Measurements from ENCODE around the gene SLC43A1.

The SLC43A1 gene

DNA sequence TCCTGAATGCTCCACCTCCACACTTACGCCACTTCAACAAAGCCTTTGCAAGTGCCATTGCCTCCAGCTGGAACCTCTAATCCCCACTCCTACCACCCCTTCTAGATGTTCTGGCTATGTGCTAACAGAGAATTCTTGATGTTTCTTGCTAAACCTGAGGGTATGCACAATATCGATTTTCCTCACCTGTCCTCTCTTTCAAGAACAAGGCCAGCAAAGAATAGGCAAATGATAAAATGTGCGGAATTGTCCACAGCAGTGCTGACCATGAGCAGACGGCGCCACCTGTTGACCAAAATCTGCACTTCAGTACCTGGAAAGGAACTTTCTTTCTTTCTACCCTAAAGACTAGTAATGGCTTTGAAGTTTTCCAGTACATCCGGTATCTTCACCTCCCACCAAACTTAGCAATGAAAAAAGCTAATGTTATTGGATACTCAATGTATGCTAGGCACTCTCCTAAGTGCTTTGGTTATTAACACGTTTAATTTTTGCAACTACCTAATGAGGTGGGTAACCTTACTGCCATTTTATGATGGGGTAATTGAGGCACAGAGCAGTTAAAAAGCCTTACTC lies 11.6 kb upstream of the SLC43A1 start:
- peak; percentile 50 for DNase-seq (ENCODE audit: low read depth)

DNA sequence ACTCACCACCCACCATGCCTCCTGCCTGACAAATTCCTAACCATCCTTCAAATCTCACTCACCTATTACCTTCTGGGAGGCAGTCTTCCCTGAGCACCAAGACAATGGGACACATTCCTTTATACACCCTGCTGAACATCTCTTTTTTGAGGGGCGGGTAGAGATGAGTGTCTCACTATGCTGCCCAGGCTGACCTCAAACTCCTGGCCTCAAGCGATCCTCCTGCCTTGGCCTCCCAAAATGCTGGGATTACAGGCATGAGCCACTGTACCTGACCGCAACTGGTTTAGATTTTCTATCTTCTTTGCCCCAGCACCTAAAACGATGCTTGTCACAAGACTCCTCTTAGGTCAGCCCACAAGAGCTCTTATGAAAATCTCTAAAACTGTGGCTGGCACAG lies 7.9 kb upstream of the SLC43A1 start:
- no peak for DNase-seq (ENCODE audit: low read depth)

DNA sequence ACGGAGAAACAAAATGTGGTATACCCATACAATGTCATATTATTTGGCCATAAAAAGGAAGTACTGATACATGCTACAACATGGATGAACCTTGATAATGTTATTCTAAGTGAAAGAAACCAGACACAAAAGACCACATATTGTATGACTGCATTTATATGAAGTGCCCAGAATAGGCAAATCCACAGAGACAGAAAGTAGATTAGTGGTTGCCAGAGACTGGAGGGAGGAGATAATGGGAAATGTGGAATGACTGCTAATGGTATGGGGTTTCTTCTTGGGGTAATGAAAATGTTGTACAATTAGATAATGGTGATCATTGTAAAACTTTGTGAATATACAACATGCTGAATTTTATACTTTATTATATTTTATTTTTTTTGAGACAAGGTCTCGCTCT lies 5.6 kb upstream of the SLC43A1 start:
- DNase-seq (ENCODE audit: low read depth), result no peak

DNA sequence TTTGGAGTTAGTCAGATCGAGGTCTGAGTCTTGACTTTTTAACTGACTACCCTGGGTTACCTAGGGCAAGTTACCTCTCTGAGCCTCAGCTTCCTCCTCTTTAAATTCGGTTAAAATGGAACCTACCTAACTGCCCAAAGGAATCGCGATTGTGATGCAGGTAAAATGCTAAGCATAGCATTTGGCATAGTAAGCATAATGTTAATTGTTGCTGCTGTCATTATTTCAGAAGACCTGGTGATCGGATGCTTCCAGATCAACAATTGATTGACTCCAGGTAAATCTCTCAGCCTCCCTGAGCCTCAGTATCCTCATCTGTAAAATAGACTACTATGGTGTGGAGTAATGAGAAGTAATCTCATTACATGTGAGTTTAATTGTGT lies 550 bp upstream of the SLC43A1 start:
- DNase-seq (ENCODE audit: low read depth), result no peak

DNA sequence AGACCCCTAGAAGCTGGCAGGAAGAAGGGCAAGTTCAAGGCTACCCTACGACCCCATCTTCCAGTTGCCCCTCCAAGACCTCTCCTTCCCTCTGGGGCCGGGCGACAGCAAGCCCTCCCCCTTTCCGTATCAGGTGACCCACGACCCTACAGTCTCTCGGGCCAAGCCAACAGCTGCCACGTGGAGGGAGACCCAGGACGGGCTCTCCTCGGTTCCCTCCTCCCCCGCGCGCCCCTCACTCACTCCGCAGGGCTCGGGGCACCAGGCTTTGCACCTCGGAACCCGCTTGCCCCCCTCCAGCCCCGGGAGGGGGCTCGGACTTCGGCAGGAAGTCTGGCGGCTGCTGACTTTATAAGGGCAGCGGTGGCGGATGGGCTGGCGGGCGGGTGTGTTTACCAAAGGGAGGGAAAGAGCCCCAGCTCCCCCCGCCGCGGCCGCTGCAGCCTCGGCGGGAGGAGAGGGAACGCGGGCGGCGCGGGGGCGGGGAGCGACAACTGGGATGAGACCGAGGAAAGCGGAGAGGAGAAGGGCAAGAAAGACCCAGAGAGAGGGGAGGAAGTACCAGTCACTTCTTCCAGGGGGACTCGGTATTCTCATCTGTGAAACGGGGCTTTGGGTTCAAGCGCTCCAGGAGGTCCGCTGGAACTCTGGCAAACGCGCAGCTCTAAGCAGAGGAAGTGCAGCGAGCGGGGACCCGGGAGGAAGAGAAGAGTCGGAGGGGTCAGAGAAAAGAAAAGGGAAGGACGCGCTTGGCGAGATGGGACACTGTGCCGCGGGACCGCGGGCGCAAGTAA lies 767 bp downstream of the SLC43A1 start:
- DNase-seq (ENCODE audit: low read depth), result peak; percentile 37

DNA sequence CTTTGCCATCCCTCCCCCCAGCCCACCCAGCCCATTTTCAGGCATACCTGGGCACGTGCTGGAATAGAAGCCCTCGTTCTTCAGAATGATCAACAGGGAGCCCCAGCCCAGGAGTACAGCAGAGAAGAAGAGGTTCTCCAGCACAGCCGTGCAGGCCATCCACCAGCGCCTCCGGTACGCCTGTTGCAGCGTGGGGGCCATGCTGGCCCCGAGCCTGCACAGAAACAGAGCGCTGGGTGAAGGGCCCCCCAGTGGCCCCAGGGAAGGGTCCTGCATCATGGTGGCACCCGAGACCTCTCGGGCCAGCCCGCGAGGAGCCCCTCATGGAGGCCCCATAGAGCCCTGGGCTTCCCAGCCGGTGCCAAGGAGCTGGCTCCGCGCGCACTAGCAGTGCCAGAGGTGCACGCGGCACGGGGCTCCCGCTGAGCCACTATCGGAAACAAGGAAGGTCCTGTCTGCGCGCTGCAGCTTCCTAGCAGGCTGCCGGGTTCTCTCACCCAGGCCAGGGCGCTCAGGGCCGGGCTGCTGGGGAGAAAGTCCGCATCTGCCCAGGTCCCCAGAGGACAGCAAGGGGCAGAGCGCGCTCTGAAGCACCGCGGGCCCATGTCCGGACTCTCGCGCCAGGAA lies 1.5 kb downstream of the SLC43A1 start:
- peak; percentile 11 for DNase-seq (ENCODE audit: low read depth)

DNA sequence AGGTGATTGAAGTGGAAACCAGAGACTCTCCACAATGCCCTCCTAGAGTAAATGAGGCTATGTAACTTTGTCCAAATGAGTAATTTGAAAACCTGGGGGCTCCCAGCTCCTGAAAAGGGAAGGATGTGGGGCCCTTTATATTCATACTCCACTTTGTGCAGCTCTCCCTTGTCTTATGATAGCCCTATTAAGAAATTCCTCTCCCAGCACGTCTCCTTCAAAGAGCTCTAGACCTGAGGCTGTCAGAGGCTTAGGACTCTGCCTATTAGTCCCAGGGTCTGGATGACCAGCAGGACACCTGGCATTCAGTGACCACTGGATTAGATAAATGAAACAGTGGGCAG lies 2.1 kb downstream of the SLC43A1 start:
- DNase-seq (ENCODE audit: low read depth), result no peak

DNA sequence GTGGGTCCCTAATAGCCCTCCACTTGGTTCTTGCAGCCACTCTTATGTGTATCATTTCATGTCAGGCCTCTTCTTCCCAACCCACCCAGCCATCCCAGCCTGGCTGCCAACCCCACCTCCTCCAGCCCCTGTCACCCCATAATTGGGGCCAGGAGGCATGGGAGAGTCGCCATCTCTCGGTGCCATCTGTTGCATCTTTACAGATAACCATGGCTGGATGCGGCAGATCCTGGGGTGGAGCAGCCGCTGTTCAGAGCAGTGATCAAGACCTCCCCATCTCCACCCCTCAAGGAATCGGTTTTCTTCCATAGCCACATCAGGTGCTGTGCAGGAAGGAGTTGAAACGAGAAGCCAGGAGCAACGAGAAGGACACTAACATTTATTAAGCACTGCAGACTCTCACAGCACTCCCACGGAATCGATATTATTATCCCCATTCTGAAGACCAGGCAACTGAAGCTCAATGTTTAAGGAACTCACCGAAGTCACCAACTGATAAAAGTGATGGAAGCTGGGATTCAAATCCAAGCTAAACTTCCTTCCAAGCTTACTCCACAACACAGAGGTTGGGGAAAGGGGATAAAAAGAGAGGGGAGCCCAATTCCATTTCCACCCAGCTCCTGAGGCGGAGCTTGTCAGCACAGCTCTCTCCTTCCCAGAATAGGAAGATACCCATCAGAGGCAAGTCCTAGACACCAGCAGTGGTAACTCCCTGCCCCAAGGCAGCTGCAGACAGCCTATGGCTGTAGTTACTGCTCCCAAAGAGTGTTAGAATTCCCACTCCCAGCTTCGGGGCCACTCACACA lies 2.7 kb downstream of the SLC43A1 start:
- DNase-seq (ENCODE audit: low read depth), result no peak

DNA sequence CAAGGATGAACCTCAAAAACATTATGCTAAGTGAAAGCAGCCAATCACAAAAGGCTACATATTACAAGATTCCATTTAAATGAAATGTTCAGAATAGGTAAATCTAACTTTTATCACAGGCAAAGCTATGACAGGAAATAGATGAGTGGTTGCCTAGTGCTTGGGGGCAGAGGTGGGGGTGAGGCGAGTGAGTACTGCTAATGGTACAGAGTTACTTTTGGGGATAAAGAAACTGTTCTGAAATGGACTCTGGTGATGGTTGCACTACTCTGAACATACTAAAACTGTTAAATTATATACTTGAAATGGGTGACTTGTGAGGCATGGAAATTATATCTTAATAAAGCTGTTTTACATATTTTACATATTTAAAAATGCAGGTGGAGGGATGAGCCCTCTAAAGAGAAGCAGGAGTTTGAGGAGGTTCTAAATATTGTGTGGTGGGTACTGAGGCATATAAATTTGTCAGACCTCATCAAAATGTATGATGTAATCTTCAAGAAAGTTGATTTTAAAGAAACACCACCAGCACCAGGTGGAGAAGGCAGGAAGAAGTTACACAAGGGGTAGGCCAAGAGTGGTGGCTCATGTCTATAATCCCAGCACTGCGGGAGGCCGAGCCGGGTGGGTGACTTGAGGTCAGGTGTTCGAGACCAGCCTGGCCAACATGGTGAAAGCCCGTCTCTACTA lies 3.6 kb downstream of the SLC43A1 start:
- no peak for DNase-seq (ENCODE audit: low read depth)

DNA sequence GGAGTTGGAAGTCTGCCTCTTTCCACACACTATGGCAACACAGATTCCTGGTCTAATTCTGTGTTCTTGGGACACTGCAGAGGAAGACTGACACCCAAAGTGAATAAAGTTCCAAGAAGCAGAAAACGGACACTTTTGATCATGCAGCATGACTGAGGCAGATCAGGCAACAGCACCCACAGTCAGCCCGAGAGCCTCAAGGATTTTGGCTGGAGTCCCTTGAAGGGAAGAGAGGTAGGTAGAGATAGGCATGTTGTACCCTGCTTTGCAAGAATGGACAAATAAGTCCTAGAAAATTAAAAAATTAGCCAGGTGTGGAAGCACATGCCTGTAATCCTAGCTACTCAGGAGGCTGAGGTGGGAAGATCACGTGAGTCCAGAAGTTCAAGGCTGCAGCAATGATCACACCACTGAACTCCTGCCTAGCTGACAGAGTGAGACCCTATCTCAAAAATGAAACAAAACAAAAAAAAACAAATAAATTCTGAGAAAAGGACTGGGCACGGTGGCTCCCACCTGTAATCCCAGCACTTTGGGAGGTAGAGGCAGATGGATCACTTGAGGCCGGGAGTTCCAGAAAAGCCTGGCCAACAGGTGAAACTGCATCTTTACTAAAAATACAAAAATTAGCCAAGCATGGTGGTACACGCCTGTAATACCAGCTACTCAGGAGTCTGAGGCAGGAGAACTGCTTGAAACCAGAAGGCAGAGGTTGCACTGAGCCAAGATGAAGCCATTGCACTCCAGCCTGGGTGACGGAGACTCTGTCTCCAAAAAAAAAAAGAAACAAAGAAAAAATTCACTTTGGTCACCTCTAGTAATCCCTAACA lies 6.9 kb downstream of the SLC43A1 start:
- DNase-seq (ENCODE audit: low read depth), result no peak

DNA sequence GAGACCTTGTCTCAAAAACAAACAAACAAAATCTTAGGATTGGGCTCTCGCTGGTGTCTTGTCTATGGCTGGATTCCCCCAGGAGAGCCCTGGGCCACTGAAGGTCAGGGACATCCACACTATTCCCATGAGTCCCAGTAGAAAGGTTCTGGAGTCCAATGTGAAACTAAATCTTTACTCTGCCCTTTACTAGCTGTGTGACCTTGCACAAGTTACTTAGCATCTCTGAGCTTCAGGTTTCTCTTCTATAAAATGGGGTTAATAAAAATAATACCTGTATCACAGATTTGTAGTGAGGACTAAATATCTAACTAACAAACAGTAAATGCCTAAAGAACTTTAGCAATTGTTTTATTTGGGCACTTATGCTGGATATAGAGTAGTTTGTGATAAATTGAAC lies 9.0 kb downstream of the SLC43A1 start:
- DNase-seq (ENCODE audit: low read depth), result no peak

DNA sequence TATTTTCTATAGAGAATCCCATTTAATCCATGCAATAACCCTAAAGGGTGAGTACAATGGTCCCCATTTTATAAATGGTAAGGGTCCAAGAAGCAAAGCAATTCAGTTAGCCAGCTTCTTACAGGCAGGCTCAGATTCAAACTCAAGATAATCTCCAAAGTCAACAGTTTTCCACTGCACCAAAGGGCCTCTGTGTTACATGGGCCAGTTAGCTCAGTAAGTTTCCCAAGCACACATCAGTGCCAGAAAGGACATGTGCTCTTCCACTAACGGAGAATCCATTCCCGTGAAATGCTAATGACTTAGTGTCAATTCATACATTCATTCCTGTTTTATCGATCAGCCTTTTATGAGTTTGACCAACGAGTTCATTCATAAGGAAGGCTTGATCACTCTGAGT lies 11.0 kb downstream of the SLC43A1 start:
- DNase-seq (ENCODE audit: low read depth), result no peak

DNA sequence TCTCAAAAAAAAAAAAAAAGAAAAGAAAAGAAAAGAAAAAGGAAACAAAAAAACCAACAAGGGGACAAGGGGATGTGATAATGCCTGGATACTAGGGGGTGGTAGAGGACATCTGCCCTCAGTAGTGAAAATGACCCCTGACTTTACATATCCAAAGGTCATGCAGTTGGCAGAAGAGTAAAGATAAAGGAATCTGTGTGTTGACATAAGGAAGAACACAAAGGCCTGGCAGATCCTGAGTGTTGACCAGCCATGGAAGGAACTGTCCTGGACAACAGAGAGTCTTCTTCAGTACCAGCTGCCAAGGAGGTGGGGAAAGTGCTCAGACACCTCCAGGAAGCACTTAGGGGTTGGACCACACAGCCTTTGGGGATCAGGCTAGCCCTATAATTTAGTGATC lies 12.6 kb downstream of the SLC43A1 start:
- DNase-seq (ENCODE audit: low read depth), result no peak

DNA sequence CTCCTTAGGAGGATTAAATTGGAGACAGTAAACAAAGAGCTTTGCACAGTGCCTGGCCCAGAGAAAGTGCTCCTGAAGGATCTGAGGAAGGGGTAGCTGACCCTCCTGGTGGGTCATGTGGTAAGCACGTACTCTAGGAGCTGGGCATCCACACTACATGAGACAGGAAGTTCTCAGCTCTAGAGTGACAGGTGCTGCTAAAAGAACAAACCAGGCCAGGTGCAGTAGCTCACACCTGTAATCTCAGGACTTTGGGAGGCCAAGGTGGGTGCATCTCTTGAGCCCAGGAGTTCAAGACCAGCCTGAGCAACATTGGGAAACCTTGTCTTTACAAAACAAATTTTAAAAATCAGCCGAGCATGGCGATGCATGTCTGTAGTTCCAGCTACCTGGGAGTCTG lies 13.1 kb downstream of the SLC43A1 start:
- no peak for DNase-seq (ENCODE audit: low read depth)

DNA sequence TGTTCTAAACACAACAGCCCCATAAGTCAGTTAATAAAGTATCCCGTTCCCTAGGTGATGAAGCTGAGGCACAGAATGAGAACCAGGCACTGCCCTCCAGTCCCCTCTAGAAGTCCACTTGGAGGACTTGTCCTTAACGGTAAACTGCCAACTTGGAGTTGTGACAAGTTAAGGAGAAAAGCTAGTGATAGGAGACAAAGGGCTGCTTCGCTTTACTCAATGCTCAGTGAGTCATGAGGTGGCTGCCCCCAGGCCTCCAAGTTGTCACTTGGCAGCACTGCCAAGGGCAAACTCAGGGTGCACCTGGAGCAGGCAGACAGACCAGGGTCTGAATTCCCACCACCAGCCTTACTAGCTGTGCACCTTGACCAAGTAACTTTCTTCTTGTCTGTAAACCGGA lies 13.5 kb downstream of the SLC43A1 start:
- DNase-seq (ENCODE audit: low read depth), result no peak

DNA sequence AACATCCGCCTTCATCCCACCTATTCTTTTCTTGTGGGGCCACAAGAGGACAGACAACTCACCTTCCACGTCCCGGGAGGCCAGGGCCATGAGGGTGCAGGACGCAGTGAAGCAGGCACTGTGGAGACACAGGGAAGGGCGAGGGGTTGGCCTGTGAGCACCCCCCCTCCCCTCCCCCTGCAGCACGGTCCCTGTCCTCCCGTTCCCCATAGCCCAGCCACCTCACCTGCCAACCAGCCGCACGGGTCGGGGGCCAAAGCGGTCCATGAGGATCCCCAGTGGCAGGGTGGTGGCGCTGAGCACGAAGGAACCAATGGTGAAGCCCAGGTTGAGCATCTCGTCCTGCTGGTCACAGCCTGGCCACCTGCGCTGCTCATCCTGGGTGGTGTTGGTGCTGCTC lies 14.6 kb downstream of the SLC43A1 start:
- DNase-seq (ENCODE audit: low read depth), result no peak

DNA sequence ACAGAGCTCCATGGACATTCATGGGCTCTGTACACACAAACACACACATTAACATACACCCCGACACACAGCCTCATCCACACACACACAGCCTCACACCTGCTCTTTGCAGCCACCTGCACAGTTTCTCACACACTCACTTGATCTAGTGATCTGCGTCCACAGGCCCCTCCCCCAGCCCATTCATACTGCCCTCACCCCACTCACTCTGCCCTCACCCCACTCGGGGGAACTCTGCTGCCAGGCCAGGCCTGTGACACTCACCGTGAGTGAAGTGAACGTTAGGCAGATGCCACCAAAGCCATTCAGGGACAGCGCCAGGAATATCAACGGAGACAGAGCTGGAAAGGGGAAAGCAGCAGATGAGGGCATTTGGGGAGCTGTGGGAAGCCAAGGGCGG lies 15.0 kb downstream of the SLC43A1 start:
- no peak for DNase-seq (ENCODE audit: low read depth)

DNA sequence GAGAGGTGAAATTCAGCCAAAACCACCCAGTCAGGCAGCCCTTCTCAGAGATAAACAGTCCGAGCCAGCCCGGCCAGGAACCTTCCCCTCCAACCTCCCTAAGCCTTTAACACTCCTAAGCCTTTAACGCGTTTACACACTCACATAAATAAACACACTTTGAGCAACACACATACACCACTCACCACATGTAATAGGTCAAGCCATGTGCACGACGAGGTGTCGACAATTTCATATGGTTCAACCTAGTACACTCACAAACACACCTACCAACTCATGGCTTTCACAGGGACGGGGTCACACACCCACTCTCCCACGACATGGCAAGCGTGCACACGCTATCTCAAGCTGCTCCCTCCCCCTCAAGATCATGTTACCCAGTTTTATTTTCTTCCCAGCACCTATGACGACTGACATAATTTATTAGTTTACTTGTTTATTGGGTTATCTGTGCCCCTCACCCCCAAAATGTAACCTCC lies 15.5 kb downstream of the SLC43A1 start:
- DNase-seq (ENCODE audit: low read depth), result no peak

DNA sequence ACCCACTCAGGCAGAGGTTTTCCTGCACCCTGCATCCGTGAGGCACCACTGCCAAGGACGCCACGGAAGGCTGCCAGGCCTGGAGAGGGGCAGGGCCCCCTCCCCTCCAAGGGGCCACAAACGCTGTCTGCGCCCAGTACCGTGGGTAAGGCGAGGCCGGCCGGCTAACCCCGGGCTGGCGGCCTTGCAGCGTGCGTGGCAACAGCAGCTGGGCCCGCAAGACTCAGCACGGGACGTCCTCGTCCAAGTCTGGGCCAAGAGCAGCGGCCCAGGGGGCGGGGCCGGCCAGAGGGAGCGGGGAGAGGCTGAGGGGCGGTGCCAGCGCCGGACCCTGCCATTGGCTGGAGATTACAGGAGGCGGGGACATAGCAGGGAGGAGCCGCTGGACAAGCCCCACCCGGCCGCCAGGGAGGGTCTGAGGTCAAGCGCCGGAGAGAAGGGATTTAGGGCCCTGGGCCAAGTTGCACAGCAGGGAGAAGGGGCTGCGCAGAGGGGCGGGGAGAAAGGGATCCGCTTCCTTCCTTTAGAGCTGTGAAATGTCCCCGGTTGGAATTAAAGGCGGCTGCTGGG lies 16.0 kb downstream of the SLC43A1 start:
- peak; percentile 25 for DNase-seq (ENCODE audit: low read depth)

DNA sequence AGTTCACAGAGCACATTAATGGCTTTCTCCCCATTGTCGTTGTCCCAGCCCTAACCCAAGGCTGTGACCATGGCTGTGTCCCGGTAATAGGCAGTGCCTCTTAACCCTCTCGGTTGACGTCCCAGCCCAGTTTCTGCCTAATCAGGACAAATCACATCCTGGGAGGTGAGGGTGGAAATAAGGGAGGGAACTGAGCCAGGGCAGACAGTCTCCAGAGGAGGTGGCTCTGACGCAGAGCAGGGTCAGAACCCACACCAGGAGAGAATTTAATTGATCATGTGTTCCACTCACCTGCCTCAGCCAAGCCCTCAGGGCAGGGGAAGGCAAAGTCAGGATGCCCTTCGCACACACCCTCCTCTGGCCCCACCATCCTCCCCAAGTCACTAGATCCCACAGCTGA lies 17.0 kb downstream of the SLC43A1 start:
- no peak for DNase-seq (ENCODE audit: low read depth)
